HG03354 (cell line): Measurements from ENCODE around the gene RNF212.
A peak's percentile ranks its signal among the peaks of the same experiment; 100 is the strongest.
"Not testable (repeated sequence)": the region's sequence is repeated elsewhere in the genome, so short reads cannot be mapped to it uniquely, and the experiment has no call there.

Experiments
- ATAC-seq: cut with Tn5 transposase; IDR thresholded peaks from one replicate; pipeline ENCODE4 v1.9.1; 2021; ENCODE audit warnings: mild to moderate bottlenecking; ENCODE audit not compliant: unreplicated experiment, poor library complexity, severe bottlenecking

Gene RNF212, protein sequence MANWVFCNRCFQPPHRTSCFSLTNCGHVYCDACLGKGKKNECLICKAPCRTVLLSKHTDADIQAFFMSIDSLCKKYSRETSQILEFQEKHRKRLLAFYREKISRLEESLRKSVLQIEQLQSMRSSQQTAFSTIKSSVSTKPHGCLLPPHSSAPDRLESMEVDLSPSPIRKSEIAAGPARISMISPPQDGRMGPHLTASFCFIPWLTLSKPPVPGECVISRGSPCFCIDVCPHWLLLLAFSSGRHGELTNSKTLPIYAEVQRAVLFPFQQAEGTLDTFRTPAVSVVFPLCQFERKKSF

DNA sequence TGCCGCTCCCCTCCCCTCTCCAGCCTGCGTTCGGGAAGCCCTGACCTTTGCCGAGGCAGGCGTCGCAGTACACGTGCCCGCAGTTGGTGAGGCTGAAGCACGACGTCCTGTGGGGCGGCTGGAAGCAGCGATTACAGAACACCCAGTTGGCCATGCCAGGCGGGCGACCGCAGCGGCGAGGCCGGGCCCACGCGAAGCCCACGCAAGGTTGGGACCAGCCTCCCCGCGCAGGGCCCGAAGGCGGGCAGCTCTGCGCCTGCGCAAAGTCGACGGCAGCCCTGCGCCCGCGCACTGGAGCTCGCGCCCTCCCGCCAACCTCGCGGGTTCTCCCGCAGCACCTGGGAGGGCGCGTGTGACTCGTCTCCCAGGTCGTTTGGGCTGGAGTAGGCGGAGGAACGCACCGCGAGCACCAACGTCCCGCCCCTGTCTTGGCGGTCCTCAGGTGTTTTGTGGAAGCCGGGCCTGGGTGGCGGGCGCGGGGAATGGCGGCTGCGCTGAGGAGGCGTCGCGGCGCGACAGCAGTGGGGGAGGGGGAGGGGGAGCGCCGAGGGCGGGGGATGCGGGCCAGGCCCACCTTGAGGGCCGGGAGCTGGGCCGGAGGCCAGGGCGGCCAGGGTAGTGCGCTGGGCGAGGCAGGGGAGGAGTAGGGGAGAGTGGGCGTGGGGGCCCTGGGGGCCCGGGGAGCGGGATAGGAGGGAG is at the start of gene RNF212:
TSS of gene RNF212 (minus strand) at position 254 of the 699 bp plus-strand sequence. CDS start at position 154, 100 bp downstream.
- no peak for ATAC-seq

DNA sequence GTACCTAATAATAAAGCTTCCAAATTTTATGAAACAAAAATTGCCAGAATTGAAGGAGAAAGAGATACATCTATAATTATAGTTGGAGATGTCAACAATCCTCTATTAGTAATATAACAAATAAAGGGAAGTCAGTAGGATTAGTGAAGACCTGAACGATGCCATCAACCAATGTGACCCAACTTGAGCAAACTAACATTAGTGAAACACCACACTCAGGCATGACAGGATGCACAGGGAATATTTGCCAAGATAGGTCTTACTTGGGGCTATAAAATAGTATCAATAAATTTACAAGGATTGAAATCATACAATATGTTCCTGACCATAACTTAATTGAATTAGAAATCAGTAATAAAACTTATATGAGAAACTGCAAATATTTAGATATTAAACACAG is 47.0 kb upstream of the RNF212 start:
- no peak for ATAC-seq

DNA sequence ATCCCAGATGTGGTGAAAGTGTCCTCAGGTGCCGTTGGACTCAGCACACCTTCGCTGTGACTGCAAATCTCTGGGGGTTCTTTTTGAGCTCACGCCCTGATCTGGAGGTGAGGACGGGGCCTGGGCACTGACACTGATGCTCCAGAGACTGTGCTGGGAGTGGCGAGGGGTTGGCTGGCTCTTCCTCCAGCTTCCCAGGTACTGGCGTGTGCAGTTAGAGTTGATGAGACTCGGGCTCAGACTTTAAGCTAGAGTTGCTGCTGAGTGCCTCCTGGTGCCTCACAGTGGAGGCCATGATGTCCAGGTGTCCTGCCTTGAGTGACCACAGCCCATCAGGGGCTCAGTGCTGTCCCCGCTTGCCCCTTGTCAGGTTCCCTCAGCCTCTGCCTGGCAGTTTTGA is 42.7 kb upstream of the RNF212 start:
- ATAC-seq: no peak

DNA sequence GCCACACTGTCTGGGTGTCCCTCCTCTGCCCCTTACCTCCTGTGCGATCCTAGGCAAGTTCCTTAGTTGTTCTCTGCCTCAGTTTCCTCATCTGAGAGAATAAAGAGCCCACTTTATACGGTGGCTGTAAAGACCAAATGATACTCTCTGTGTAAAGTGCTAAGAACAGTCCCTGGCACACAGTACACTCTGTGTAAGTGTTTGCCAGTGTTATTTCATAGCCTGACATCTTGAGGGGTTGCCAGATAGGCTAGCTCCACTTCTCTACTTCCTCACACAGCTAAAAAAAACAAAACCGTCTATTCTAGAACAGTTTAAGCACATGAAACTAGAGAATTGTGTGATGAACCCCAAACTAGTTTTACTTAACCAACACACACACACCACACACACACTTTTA is 42.0 kb upstream of the RNF212 start:
- ATAC-seq: no peak

DNA sequence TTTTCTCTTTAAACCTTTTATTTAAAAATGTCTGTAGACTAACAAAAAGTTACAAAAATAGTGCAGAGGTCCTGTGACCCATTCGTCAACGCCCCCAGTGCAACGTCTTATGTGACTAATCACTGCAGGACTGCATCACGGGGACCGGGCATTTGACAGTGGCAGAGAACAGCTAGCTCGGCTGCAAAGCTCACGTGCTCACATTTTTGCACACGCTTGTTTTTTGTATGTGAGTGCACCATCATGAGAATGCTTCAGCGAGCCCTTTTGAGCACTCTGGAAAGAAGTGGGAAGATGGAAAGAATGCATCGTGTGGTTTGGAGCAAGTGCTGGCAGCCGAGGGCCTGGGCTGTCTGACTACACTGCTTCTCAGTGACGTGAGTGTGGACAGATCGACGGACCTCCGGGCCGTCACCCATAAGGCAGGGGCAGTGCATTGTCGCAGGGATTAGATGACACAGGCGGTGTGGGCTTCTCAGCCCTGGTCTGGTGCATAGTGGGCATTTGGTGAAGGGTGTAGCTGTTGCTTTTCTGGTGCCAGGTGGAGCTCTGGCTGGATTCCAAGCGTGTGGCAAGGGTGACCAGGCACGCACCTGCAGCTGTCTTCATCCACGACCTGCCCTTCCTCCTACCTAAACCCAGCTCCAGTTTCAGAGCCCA is 41.3 kb upstream of the RNF212 start:
- ATAC-seq: no peak

DNA sequence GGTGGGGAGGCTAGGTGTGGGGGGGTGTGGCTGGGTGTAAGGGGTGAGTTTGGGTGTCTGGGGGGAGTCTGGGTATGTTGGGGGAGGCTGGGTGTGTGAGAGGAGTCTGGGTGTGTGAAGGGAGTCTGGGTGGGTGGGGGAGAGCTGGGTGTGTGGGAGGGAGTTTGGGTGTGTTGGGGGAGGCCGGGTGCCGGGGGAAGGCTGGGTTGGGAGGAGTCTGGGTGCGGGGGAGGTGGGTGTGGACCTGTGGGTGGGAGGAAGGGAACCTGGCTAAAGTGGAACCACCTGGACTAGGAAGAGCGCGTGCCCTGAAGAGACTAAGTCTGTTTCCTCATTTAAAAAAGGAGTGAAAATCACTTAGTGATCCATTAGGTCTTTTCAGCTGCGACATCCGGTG is 40.8 kb upstream of the RNF212 start:
- ATAC-seq: no peak

DNA sequence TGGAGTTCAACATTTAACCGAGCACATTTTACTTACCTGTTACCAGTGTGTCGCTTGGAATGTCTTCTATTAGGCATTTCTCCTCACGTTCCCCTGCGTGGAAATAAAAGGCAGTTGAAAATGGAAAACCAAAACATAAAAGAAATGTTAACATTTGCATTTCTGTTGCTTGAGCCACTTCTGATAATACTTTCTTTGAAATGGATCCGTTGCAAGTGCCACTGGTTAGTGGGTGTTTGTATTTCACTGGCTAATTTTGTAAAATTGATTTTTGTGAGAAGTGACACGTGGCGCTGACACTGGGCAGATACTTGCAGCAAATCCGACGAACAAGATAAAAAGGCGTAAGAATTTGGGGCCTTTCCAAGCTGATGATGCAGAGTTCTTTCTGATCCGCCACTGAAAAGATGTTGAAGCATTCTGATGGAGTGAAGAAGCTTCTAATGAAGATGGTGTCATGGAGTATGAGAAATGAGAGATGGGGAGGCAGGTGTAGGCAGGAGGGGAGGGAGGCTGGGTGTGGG is 40.3 kb upstream of the RNF212 start:
- no peak for ATAC-seq

DNA sequence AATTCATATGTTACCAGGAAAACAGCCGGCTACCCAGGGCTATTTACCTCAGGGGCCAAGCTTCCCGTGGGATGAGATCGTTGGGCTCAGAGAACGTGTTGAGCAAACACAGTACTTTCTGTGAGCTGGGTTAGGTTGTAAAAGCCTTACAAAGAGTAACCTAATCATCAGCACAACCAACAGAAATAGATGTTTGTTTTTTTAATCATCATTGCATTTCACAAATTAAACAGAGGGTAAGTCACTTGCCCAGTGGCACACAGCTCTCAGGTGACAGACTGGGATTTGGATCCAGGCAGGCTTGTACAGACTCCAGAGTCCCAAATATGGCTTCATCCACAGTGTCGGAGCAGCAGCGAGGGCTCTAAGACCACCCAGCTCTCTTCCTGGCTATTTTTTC is 38.9 kb upstream of the RNF212 start:
- no peak for ATAC-seq

DNA sequence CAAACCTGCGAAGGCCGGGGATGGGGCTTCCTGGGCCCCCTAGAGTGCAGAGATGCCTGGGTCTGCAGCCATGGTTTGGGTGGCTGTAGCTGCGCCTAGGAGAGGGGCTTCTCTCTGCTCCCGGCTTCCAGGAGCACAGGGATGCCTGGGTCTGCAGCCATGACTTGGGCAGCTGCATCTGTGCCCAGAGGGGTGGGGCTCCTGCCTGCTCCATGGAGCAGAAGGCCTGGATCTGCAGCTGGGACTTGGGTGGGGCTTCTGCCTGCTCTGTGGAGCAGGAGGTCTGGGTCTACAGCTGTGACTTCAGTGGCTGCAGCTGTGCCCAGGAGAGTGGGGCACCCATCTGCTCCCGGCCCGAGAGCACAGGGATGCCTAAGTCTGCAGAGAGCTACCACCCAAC is 38.2 kb upstream of the RNF212 start:
- no peak for ATAC-seq

DNA sequence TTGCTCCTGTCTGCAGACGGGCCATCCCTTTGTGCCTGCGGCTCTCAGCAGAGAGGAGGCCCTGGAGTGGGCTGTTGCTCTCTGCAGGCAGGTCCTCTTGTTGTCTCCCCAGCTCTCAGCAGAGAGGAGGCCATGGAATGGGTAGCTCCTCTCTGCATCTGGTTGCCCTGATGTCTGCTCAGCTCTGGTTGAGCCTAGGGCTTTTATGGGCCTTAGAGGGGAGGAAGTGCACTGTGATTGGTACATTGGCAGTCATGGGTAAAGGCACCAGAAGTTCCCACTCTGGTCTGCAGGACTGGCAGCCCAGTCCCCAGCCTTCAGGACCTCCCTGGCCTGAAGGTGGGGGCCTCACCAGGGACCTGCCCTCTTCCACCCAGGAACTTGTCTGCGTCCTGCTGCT is 37.5 kb upstream of the RNF212 start:
- ATAC-seq: no peak

DNA sequence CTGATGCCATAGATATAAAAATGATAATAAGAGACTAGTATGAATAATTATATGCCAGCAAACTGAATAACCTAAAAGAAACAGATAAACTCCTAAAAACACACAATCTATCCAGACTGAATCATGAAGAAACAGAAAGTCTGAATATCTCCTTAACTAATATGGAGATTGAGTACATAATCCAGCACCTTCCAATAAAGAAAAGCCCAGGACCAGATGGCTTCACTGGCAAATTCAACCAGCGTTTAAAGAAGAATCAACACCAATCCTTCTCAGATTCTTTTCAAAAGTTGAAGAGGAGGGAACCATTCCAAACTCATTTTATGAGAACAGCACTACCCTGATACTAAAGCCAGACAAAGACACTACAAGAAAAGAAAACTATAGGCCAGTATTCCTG is 26.5 kb upstream of the RNF212 start:
- no peak for ATAC-seq

DNA sequence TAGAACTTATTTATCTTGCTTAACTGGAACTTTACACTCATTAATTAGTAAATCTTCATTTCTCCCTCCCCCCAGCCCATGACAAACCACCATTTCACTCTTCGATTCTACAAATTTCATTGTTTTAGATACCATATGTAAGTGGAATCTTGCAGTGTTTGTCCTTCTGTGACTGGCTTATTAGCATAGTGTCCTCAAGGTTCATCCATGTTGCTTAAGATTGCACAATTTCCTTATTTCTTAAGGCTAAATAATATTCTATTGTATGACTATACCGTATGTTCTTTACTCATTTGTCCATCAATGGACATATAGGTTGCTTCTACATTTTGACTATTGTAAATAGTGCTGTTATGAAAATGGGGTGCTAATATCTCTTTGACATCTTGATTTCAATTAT is 24.5 kb upstream of the RNF212 start:
- no peak for ATAC-seq

DNA sequence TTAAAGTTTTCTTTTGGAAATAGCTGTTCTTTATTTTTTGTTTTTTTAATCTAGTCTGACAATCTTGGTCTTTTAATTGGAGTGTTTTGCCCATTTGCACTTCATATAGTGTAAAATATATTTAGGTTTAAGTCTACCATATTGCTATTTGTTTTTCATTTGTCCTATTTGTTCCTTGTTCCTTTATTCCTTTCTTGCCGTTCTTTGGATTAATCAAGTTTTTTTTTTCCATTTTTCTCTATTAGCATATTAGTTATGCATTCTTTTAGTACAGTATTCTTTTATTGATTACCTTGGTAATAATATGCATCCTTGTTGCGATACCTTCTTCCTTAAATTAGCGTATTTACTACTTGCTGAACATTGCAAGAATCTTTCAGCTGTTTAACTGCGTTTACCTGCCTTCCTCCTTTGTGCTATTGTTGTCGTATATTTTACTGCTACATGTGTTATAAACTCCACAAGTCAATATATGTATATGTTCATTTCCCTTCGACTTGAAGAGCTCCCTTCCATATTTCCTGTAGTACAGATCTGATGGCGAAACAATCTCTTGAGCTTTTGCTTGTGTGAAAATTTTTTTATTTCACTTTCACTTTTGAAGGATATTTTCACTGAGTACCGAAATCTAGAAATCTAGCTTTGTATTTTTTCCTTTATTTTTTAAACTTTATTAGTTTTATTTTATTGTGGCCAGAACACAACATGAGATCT is 23.9 kb upstream of the RNF212 start:
- no peak for ATAC-seq

DNA sequence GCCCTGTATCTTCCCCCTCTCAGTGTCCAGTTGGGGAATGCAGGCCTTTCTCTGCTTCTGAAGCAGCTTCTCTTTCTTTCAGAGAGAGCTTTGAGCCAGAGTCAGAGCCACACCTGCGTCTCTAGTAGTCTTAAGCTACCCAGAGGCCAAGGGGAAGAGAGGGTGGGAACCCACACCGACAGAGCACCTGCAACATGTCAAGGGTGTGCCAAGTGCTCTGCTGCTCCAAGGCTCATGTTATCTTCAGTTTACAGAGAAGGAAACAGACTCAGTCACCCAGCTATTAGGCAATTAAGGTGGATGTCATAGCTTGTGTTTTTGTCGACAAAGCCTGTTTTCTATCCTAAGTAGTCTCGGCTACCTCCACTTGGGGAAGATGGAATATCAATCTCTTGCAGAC is 22.7 kb upstream of the RNF212 start:
- no peak for ATAC-seq

DNA sequence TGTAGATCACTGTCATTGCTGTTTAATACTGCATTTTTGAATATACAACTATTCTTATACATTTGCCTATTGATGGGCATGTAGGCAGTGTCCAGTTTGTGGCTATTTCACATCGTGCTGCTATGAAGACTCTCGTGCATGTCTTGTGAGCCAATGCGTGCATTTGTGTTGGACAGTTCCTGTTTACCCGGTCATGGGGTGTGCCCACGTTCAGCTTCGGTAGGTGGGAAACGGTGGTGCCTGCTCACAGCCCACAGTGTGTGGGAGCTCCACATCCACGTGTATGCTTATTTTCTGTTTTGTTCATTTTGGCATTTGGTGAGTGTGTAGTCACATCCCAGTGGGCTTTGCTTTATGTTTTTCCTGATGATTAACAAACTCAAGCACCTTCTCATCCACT is 19.7 kb upstream of the RNF212 start:
- ATAC-seq: no peak

DNA sequence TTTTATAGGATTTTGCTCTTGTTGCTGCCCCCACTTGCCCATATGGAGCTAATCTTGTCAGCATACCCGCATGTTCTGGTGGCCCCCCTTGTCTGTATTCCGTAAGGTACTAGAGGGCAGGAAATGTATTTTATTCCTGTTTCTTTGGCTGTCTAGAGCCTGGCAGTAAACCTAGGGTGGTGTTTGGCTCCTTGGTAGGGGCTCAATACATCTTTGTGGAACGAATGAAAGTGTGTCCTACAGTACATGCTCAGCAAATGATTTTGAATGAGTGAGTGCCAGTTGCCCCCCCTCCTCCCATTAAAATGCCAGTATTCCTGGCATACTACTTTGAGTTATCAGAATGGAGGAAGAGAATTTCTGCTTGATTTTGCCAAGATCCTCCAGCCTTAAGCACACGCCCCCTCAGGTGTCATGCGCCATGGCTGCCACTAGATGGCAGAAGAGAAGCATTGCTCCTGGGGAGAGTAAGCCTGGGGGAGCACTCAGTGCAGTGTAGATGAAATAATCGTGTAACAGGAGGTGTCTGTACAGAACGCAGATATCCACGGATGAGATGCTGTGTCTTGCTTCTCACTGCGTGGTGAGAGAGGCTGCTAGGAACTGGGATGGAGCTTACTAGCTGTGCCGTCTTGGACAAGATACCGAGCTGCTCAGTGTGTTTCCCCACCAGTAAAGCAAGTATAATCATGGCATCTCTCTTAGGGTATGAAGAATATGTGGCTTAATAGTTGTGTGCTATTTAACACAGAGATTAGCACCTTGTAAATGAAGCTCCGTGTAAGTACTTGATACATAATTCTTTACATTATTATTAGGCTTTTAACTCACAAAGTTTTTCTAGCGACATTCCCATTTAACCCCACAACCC is 17.2 kb upstream of the RNF212 start:
- ATAC-seq: peak; percentile 79

DNA sequence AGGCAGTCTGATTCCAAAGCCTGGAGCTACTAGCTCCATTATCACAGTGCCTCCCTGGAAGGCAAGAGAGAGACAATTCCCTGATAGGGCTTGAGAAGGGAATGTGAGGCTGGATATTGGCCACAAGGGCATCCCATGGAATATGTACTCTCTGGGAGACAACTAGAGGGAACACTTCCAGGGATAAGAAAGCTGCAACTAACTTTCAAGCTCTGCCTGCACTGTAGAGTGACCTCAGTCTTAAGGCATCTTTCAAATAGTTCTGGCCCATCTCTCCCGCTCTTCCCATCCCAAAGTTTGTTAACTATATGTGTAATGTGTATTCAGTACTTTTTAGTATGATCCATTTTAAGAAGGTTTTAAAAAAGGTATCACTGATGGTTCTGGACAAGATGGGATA is 13.1 kb upstream of the RNF212 start:
- ATAC-seq: no peak

DNA sequence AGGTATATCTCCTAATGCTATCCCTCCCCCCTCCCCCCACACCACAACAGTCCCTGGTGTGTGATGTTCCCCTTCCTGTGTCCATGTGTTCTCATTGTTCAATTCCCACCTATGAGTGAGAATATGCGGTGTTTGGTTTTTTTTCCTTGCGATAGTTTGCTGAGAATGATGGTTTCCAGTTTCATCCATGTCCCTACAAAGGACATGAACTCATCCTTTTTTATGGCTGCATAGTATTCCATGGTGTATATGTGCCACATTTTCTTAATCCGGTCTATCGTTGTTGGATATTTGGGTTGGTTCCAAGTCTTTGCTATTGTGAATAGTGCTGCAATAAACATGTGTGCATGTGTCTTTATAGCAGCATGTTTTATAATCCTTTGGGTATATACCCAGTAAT is 12.1 kb upstream of the RNF212 start:
- ATAC-seq: not testable (repeated sequence)

DNA sequence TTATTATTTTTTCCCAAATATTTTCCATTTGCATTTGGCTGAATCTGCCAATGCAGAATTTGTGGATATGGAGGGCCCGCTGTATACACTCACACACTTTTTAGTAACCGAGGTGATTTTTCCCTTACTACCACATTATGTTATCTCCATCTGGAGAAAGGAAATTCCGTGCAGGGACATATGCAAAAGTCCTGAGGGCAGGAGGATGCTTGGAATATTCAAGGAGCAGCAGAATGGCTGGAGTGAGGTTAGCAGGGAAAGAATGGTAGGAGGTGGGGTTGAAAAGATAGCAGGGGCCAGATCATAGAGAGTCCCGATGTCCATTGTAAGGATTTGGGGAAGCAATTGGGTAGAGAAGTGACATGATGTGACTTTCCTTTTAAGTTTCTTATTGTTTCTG is 11.5 kb upstream of the RNF212 start:
- no peak for ATAC-seq
